GM18520 (cell line): ENCODE data around the gene USP37.
"Not testable (repeated sequence)": the region's sequence is repeated elsewhere in the genome, so short reads cannot be mapped to it uniquely, and the experiment has no call there.

Experiments
- ATAC-seq: cut with Tn5 transposase; IDR thresholded peaks from one replicate; pipeline ENCODE4 v1.9.1; 2021; ENCODE audit not compliant: unreplicated experiment

The USP37 gene

GRCh38 chr2:218557941-218558340 is 10.2 kb downstream of the USP37 start:
- no peak for ATAC-seq

DNA sequence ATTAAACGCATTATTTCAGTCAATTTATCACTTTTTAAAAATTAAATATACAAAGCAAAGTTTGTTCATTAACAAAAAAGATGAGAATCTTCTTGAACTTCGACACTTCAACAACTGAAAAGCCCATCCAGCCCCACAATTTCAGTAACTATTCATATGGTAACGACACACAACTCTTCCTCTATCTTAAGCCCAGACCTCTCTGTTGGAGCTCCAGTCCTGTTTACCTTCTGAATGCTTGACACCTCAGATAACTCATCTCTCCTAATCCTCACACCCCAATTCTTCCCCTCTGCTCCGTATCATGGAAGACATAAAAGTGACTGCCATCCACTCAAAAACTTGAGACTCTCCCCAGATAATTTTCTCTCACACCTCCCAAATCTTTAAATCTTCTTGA is 12.6 kb downstream of the USP37 start:
- ATAC-seq = no peak

DNA sequence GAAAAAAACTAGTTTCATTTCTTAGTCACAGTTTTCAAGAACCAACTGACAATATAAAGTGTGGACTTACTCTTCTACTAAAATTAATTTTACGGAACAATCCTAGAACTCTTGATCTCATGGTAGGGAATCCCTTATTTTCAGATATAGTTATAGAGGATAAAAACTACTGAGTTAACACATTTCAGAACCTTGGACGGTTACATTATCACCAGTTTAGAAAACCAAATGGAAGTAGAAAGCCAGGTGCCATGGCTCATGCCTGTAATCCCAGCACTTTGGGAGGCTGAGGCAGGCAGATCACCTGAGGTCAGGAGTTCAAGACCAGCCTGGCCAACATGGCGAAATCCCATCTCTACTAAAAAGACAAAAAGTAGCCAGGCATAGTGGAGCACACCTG is 13.9 kb downstream of the USP37 start:
- ATAC-seq = not testable (repeated sequence)

DNA sequence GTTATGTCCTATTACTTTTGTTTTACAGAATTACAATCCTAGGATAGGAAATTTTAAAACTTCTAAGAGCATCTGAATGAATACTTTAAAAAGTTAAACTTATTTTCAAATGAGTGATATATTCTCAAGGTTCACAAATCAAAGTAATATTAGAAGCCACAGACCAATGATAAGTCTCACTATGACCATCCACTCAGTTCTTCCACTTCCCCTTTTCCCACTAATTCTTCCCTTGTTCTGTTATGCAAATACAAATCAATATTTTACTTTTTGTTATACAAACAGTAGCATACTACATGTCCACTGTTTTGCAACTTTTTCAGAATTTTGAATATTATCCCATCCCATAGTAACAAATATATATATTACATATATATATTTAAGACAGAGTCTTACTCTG is 20.2 kb downstream of the USP37 start:
- no peak for ATAC-seq

- ATAC-seq = no peak
Measured at GRCh38 chr2:218547511-218547910, 20.6 kb downstream of the USP37 start.

GRCh38 chr2:218546012-218546411 is 22.1 kb downstream of the USP37 start:
- no peak for ATAC-seq

GRCh38 chr2:218540015-218540414 is 28.1 kb downstream of the USP37 start:
- no peak for ATAC-seq

GRCh38 chr2:218536804-218537494 is 31.2 kb downstream of the USP37 start:
- no peak for ATAC-seq

GRCh38 chr2:218529990-218530389 is 38.2 kb downstream of the USP37 start:
- ATAC-seq = no peak

DNA sequence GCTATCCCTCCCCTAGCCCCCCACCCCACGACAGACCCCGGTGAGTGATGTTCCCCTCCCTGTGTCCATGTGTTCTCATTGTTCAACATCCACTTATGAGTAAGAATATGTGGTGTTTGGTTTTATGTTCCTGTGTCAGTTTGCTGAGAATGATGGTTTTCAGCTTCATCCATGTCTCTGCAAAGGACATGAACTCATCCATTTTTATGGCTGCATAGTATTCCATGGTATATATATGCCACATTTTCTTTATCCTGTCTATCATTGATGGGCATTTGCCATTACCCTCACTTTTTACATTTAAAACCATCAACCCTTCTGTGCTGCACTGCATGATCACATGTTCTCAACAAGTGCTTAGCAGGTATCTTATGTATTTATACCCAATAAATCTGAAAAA is 39.7 kb downstream of the USP37 start:
- ATAC-seq = not testable (repeated sequence)

DNA sequence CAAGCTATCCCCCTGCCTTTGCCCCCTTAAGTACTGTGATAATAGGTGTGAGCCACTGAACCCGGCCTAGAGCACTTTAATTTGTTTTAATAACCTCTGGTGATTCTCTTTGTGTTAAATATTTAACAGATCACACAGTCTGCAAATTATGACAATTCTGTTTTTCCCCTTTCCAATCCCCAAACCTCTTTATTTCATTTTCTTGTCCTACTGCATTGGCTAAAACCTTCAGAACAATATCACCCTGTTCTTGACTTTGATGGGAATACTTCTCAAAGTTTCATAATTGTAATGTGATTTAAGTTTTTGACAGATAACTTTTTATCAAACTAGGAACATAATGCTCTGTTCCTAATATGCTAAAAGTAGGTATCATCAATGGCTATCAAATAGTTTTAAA is 44.5 kb downstream of the USP37 start:
- ATAC-seq = no peak

DNA sequence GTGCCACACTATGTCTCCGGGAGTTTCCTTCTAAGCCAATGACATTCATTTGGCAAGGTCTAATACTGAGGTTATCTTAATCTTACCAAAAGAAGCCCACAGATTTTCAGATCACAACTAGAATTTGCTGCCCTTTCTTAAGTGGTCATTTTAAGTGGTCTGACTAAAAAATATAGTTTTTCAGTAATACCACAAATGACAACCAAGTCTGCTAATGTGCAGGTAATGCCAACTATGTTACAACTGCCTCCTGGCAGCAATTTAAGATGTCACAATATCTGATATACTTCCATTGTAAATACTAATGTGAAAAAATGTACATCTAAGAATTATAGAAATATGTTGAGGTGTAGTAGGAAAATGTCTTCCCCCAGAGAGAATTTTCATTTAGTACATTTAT is 49.3 kb downstream of the USP37 start:
- ATAC-seq = no peak

DNA sequence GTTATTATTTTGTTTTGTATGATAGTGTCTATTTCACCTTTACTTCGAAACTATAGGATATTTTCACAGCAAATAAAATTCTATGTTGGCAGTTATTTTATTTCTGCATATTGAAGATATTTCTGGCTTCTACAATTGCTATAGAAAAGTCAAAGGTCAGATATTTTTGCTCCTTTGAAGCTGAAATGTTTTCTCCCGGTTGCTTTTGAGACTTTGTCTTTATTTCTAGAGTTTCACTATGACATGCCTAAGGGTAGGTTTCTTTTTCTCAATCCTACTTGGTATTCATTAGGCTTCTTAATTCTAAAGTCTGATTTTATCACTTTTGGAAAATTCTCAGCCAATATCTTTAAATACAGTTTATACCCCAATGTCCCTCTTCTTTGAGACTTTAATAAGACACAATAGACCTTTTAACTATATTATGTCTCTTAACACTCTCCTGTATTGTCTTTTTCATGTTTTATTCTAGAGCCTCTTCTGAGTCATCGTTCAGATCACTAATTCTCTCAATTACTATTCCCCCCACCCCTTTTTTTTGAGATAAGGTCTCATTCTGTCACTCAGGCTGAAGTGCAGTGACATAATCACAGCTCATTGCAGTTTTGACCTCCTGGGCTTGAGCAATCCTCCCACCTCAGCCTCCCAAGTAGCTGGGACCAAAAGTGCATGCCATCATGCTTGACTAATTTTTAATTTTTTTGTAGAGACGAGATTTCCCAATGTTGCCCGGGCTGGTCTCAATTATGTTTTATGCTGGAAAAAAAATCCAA is 50.5 kb downstream of the USP37 start:
- ATAC-seq = no peak

- ATAC-seq = no peak
Measured at GRCh38 chr2:218516614-218517013, 51.5 kb downstream of the USP37 start.

DNA sequence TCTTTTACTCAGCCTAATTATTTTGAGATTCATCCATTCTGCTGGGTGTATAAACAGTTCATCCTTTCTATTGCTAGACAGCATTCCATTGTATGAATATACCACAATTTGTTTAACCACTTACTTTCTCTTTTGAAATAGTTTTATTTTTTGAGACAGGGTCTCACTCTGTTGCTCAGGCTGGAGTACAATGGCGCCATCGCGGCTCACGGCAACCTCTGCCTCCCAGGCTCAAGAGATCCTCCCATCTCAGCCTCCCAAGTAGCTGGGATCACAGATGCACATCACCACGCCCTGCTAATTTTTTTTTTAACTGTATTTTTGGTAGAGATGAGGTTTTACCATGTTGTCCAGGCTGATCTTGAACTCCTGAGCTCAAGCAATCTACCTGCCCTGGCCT is 54.5 kb downstream of the USP37 start:
- no peak for ATAC-seq

GRCh38 chr2:218508299-218508698 is 59.9 kb downstream of the USP37 start:
- ATAC-seq = no peak

DNA sequence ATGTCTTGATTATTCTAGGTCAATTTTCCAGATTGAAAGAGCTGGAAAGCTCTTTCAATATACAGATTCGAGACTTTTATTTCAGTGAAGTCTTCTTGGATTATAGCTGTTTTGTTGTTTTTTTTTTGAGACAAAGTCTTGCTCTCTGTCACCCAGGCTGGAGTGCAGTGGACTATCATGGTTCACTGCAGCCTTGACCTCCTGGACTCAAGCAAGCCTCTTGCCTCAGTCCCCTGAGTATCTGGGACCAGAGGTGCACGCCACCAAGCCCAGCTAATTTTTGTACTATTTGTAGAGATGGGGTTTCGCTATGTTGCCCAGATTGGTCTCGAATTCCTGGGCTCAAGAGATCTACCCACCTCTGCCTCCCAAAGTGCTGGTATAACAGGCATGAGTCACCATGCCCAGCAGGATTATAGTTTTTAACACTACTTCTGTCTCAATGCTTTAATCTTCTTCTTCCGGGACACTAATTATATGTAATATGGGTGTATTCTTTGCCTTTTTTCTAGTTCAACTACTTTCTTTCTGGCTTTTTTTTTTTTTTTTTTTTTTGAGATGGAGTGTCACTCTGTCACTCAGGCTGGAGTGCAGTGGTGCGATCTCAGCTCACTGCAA is 62.3 kb downstream of the USP37 start:
- ATAC-seq = no peak

GRCh38 chr2:218501665-218502064 is 66.5 kb downstream of the USP37 start:
- ATAC-seq = no peak

- ATAC-seq = no peak
Measured at GRCh38 chr2:218500501-218501060, 67.6 kb downstream of the USP37 start.

DNA sequence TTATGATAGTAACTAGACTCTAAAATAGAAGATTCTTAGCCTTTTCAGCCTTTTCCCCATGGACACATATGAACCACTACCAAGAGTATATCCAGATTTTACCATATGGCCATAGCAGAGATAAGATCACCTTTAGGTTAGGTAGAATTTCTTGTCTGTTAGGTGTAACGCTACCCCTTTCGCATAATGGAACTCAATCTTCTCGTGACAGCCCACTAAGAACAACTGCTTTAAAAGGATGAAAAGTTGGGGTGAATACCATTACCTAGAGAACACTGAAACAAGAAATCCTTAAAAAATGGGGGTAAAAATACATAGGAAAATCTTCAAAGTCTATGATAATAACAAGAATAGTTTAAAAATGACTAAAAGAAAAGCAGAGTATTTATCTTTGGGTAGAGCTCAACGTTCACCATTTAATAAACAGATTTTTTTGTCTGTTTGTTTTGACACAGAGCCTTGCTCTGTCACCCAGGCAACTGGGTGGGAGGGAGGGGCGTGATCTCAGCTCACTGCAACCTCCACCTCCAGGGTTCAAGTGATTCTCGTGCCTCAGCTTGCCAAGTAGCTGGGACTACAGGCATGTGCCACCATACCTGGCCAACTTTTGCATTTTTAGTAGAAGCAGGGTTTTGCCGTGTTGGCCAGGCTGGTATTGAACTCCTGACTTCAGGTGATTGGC is 82.0 kb downstream of the USP37 start:
- ATAC-seq = no peak

- no peak for ATAC-seq
Measured at GRCh38 chr2:218482651-218483050, 85.5 kb downstream of the USP37 start.
